GM12891 (cell line): ENCODE data around the gene SASH1.

ENCODE experiments used
- PAX5 ChIP-seq: IDR thresholded peaks from 2 replicates; pipeline ENCODE4 v1.6.1; 2011; ENCODE audit warnings: low read length, moderate library complexity, mild to moderate bottlenecking; ENCODE audit not compliant: insufficient read depth, severe bottlenecking
- POLR2A ChIP-seq: IDR thresholded peaks from 2 replicates; pipeline ENCODE4 v1.6.1; 2011; ENCODE audit warnings: low read depth, low read length, control low read depth
- POLR2AphosphoS5 ChIP-seq: IDR thresholded peaks from 2 replicates; pipeline ENCODE4 v1.6.1; 2011; ENCODE audit warnings: low read depth, low read length, control low read depth
- POU2F2 ChIP-seq: IDR thresholded peaks from 2 replicates; pipeline ENCODE4 v1.6.1; 2011; ENCODE audit warnings: low read depth, mild to moderate bottlenecking, control low read depth, low read length, moderate library complexity
- SPI1 ChIP-seq: IDR thresholded peaks from 2 replicates; pipeline ENCODE4 v1.6.1; 2011; ENCODE audit warnings: low read depth, low read length, control low read depth
- TAF1 ChIP-seq: IDR thresholded peaks from 2 replicates; pipeline ENCODE4 v1.6.1; 2011; ENCODE audit warnings: low read depth, low read length, control low read depth

DNA sequence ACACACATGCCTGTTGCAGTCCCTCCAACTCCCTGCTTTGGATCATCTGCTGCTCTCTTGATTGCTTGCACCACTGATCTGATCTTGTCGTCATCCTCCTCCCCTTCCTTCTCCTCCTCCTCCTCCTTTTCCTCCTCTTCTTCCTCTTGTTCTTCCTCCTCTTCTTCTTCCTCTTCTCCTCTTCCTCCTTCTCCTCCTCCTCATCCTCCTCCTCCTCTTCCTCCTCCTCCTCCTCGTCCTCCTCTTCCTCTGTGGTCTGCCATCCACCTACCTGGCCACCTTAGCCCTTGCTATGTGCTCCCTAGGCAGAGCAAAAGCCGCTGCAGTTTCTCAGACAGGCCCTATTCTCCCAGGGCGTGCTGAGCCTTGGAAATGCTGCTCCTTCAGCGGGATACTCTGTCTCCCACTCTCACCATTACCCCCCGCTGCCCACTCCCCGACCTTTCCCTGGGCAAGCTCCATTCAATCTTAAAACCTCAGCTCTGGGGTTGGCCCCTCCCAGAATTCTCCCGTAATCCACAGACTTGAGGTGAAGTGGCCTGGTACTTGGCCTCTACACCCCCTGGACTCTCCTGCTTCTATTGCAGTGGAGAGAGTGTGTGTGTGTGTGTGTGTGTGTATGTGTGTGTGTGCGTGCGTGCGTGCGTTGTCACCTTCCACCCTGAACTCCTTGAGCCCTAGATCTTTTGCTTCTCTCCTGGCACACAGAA lies 105.0 kb downstream of the SASH1 start:
- TF ChIP-seq POLR2AphosphoS5 (no peak), SPI1 (no peak), POLR2A (no peak), POU2F2 (no peak), TAF1 (no peak), PAX5 (no peak)
